ENCODE measurements around the gene NCK2.

DNA sequence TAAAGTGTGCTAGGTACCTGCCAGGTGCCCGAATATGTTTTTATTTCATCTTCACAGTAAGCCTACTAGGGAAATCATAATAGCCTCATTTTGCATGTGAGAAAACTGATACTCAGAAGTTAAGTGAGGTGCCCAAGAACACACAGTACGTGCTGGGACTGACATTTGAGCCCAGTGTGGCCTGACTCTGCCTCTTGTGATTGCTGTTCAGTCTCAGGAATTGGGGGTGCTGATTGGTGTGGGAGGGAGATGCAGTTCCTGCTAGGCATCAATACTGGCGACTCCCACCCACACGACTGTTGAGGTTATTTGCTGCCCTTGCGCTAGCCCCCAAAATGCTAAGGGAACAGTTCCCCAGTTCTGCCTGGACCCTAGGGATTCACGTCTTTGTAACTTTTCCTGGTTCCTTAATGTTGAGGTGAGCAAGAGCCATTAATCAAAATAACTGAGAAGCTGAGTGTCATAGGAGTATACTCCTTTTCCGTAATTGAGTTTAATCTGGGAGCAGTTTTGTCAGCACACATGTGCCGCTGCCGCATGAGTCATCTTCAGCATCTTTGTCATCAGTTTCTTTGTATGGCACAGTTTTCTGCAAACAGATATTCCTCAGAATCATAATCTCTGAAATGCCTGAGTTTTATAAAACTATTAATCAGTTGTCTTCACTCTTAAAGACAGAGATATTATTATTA lies 120.7 kb downstream of the NCK2 start:
- TF ChIP-seq EZH2phosphoT487 (IDR thresholded peaks at IDR 0.05; ENCODE audit: low read depth, severe bottlenecking, unreplicated experiment), result no peak
- TF ChIP-seq CTCF (IDR thresholded peaks at IDR 0.05; ENCODE audit: poor library complexity), result no peak
- no peak for TF ChIP-seq EZH2 (IDR thresholded peaks at IDR 0.05; ENCODE audit: borderline replicate concordance)
